GM21526 (cell line): ENCODE results near the gene RAMP3.
"Not testable (repeated sequence)": the region's sequence is repeated elsewhere in the genome, so short reads cannot be mapped to it uniquely, and the experiment has no call there.

Experiments
- ATAC-seq: cut with Tn5 transposase; IDR thresholded peaks from one replicate; pipeline ENCODE4 v1.9.1; 2021; ENCODE audit warnings: moderate library complexity; ENCODE audit not compliant: unreplicated experiment, low FRiP score

RAMP3 gene

GRCh38 chr7:45155941-45156340, 1.6 kb upstream of the RAMP3 start:
- ATAC-seq, result no peak

GRCh38 chr7:45156516-45157272, 897 bp upstream of the RAMP3 start:
- no peak for ATAC-seq

GRCh38 chr7:45157286-45157652, 322 bp upstream of the RAMP3 start:
- ATAC-seq, result no peak

- no peak for ATAC-seq
Observed at GRCh38 chr7:45158471-45158870, 880 bp downstream of the RAMP3 start.

GRCh38 chr7:45159296-45159695, 1.7 kb downstream of the RAMP3 start:
- ATAC-seq, result no peak

GRCh38 chr7:45160417-45160881, 2.9 kb downstream of the RAMP3 start:
- no peak for ATAC-seq

GRCh38 chr7:45161138-45161537, 3.5 kb downstream of the RAMP3 start:
- no peak for ATAC-seq

- no peak for ATAC-seq
Observed at GRCh38 chr7:45161842-45162241, 4.3 kb downstream of the RAMP3 start.

- no peak for ATAC-seq
Observed at GRCh38 chr7:45162311-45162845, 4.8 kb downstream of the RAMP3 start.

- ATAC-seq, result no peak
Observed at GRCh38 chr7:45162943-45163691, 5.5 kb downstream of the RAMP3 start.

GRCh38 chr7:45163692-45164052, 6.1 kb downstream of the RAMP3 start:
- ATAC-seq, result no peak

- ATAC-seq, result not testable (repeated sequence)
Observed at GRCh38 chr7:45164271-45164670, 6.7 kb downstream of the RAMP3 start.

GRCh38 chr7:45165857-45166256, 8.3 kb downstream of the RAMP3 start:
- ATAC-seq, result no peak

- no peak for ATAC-seq
Observed at GRCh38 chr7:45171946-45172345, 14.4 kb downstream of the RAMP3 start.

GRCh38 chr7:45173596-45174327, 16.2 kb downstream of the RAMP3 start:
- no peak for ATAC-seq

- no peak for ATAC-seq
Observed at GRCh38 chr7:45174328-45174610, 16.7 kb downstream of the RAMP3 start.

GRCh38 chr7:45174966-45175765, 17.6 kb downstream of the RAMP3 start:
- ATAC-seq, result no peak

GRCh38 chr7:45176091-45176490, 18.5 kb downstream of the RAMP3 start:
- ATAC-seq, result no peak

GRCh38 chr7:45176886-45177731, 19.5 kb downstream of the RAMP3 start:
- no peak for ATAC-seq

GRCh38 chr7:45177801-45178200, 20.2 kb downstream of the RAMP3 start:
- ATAC-seq, result no peak
